BE2C (cell line): Measurements from ENCODE around the gene IFT80.

Source experiments
- DNase-seq: peaks from one replicate; pipeline ENCODE4 v3.0.0-alpha.2; 2020
- H3K27me3 ChIP-seq: fragments of 250-450 bp; sonication (Bioruptor Pico); 2 replicates; pipeline ENCODE4 v1.5.1; 2020; ENCODE audit warnings: mild to moderate bottlenecking
- H3K36me3 ChIP-seq: fragments of 250-450 bp; sonication (Bioruptor Pico); 2 replicates; pipeline ENCODE4 v1.5.1; 2020; ENCODE audit warnings: mild to moderate bottlenecking
- H3K4me1 ChIP-seq: fragments of 250-450 bp; sonication (Bioruptor Pico); 2 replicates; pipeline ENCODE4 v1.5.1; 2020
- H3K4me3 ChIP-seq: 2 replicates; pipeline ENCODE4 v1.5.1; 2011; ENCODE audit warnings: low read depth, low read length
- H3K9me3 ChIP-seq: fragments of 250-450 bp; sonication (Bioruptor Pico); 2 replicates; pipeline ENCODE4 v1.5.1; 2020
- TF ChIP-seq, protein P1 (sequence below): IDR thresholded peaks from 2 replicates; pipeline ENCODE4 v1.5.1; 2012; ENCODE audit warnings: mild to moderate bottlenecking, low read depth, low read length

IFT80 gene

DNA sequence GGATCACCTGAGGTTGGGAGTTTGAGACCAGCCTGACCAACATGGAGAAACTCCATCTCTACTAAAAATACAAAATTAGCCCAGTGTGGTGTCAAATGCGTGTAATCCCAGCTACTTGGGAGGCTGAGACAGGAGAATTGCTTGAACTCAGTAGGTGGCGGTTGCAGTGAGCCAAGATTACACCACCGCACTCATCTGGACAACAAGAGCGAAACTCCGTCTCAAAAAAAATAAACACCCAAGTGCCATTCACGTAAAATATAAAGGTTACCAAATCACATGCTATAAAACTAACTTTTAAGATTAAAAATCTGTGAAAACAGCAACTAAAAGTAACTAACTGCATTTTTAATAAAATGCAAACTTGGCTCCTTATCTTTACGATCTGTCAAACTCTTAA lies 41.7 kb upstream of the IFT80 start:
- 0 out of 2 replicates have a peak, but pooled peaks cover 3% of the 10 kb centered on the region for H3K4me1 ChIP-seq
- peaks cover 52% of the 10 kb centered on the region for H3K36me3 ChIP-seq

DNA sequence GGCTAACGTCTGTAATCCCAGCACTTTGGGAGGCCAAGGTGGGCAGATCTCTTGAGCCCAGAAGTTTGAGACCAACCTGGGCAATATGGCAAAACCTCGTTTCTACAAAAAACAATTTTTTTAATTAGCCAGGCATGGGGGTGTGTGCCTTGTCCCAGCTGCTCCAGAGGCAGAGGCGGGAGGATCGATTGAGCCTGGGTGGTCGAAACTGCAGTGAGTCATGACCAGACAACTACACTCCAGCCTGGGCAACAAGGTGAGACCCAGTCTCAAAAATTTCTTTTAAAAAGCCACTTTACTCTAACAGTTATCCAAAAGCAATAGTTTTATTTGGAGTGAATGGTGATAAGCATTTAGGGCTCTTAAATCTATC lies 38.0 kb upstream of the IFT80 start:
- Histone ChIP-seq H3K4me3 (no peak overlapping the region), H3K36me3 (peaks cover 79% of the 10 kb centered on the region)
- TF ChIP-seq, protein P1, sequence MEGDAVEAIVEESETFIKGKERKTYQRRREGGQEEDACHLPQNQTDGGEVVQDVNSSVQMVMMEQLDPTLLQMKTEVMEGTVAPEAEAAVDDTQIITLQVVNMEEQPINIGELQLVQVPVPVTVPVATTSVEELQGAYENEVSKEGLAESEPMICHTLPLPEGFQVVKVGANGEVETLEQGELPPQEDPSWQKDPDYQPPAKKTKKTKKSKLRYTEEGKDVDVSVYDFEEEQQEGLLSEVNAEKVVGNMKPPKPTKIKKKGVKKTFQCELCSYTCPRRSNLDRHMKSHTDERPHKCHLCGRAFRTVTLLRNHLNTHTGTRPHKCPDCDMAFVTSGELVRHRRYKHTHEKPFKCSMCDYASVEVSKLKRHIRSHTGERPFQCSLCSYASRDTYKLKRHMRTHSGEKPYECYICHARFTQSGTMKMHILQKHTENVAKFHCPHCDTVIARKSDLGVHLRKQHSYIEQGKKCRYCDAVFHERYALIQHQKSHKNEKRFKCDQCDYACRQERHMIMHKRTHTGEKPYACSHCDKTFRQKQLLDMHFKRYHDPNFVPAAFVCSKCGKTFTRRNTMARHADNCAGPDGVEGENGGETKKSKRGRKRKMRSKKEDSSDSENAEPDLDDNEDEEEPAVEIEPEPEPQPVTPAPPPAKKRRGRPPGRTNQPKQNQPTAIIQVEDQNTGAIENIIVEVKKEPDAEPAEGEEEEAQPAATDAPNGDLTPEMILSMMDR, result no peak

More for the DNA sequence above, 41.7 kb upstream of the IFT80 start:
- Histone ChIP-seq H3K4me3 (no peak overlapping the region), H3K27me3 (no peaks in the 10 kb centered on the region), H3K9me3 (no peaks in the 10 kb centered on the region)
- DNase-seq, result no peak
- TF ChIP-seq, protein P1, result no peak

DNA sequence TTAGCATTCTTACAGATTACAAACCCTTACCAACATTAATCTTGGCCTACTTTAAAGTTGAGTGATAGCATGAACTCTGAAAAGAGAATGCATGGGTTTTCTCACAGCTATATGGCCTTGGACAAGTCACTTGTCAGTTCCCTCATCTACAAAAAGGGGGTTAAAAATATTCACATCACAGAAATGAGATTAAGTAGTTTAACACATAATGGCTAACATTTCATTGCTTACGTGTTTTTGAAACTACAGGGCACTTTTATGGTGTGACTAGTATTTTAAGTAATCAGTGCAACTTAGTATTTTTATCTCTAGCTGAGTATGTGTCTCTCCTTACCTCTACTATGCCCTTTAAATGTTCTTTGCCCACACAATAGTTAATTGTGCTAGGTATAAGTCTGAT lies 36.7 kb upstream of the IFT80 start:
- Histone ChIP-seq H3K4me1 (no peaks in the 10 kb centered on the region), H3K36me3 (peaks cover 88% of the 10 kb centered on the region), H3K4me3 (no peak overlapping the region), H3K27me3 (no peaks in the 10 kb centered on the region), H3K9me3 (no peaks in the 10 kb centered on the region)
- DNase-seq, result no peak
- TF ChIP-seq, protein P1, result no peak

More for the DNA sequence above, 38.0 kb upstream of the IFT80 start:
- H3K9me3 ChIP-seq, result no peaks in the 10 kb centered on the region
- no peak for DNase-seq
- no peaks in the 10 kb centered on the region for H3K27me3 ChIP-seq
- no peaks in the 10 kb centered on the region for H3K4me1 ChIP-seq

DNA sequence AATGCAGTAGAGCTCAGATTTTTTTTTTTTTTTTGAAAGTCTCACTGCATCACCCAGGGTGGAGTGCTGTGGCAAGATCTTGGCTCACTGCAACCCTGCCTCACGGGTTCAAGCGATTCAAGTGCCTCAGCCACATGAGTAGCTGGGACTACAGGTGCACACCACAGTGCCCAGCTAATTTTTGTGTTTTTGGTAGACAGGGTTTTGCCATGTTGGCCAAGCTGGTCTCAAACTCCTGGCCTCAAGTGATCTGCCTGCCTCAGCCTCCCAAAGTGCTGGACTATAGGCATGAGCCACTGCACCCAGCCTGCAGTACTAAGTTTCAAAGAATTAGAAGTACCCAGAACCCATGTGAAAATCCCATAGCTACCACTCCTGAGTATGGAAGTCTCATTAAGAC lies 36.1 kb upstream of the IFT80 start:
- H3K4me3 ChIP-seq, result no peak overlapping the region
- peaks cover 93% of the 10 kb centered on the region for H3K36me3 ChIP-seq
- H3K4me1 ChIP-seq, result no peaks in the 10 kb centered on the region
- H3K27me3 ChIP-seq, result no peaks in the 10 kb centered on the region
- TF ChIP-seq, protein P1, result no peak
- DNase-seq, result no peak
- H3K9me3 ChIP-seq, result no peaks in the 10 kb centered on the region

DNA sequence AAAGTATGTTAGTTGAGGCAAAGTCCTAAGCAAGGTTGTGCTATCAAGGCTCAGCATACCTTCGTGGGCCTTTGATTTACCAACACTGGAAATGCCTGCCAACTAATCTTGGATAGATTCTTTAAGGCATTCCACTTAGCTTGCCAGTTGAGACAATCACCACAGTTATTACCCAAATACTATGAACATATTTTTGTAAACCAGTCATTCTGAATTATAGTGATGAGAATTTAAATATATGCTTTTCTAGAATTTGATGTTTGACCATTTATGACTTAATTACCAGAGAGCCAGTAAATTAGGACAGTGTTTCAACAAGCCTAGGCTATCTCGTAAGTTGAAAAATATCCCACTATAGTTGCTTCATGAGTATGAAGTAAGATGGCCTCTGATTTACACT lies 35.0 kb upstream of the IFT80 start:
- peaks cover 94% of the 10 kb centered on the region for H3K36me3 ChIP-seq
- TF ChIP-seq, protein P1, result no peak
- H3K4me1 ChIP-seq, result no peaks in the 10 kb centered on the region
- H3K4me3 ChIP-seq, result no peak overlapping the region
- no peak for DNase-seq
- H3K27me3 ChIP-seq, result no peaks in the 10 kb centered on the region
- no peaks in the 10 kb centered on the region for H3K9me3 ChIP-seq

DNA sequence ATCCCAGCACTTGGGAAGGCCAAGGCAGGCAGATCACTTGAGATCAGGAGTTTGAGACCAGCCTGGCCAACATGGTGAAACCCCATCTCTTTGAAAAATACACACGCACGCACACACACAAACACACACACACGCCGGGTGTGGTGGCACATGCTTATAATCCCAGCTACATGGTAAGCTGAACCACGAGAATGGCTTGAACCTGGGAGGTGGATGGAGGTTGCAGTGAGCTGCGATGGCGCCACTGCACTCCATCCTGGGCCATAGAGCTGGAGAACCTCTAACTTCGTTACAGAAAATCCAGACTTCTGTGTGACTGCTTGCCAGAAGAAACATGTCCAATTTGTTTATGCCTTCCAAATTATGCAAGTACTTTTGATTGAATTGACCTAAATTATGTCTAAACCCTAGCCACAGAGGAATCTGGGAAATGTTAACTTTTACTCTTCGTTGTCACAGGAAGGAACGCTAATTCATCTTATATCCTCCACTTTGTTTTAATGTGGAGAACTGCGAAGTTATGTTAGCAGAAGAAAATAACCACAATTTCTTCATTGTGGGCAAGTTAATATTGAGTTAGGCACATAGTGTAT lies 28.9 kb upstream of the IFT80 start:
- TF ChIP-seq, protein P1, result no peak
- Histone ChIP-seq H3K4me1 (no peaks in the 10 kb centered on the region), H3K27me3 (no peaks in the 10 kb centered on the region), H3K4me3 (no peak overlapping the region), H3K36me3 (peaks cover 99% of the 10 kb centered on the region), H3K9me3 (no peaks in the 10 kb centered on the region)
- no peak for DNase-seq
